K562 (cell line): ENCODE results near the gene GIMAP8. TPM values are rescaled to one million over a fixed set of nuclear protein-coding genes. Genes with fewer than 3 reads are reported as not detected.
A peak's percentile ranks its signal among the peaks of the same experiment; 100 is the strongest.

Experiments
- EGR1 ChIP-seq: fragments of 450-650 bp; conservative IDR thresholded peaks from 2 replicates; pipeline ENCODE4 v1.6.1; 2017; ENCODE audit warnings: mild to moderate bottlenecking
- HNRNPLL ChIP-seq: fragments of 200-400 bp; formaldehyde crosslinking; IDR thresholded peaks from 2 replicates; pipeline ENCODE4 v1.6.1; 2017; ENCODE audit warnings: low read length, low read depth, mild to moderate bottlenecking; ENCODE audit not compliant: poor library complexity, severe bottlenecking
- L3MBTL2 ChIP-seq: fragments of 450-650 bp; IDR thresholded peaks from 2 replicates; pipeline ENCODE4 v1.6.1; 2016; ENCODE audit warnings: mild to moderate bottlenecking, moderate library complexity
- MTA1 ChIP-seq: fragments of 450-650 bp; IDR thresholded peaks from 2 replicates; pipeline ENCODE4 v1.6.1; 2017; ENCODE audit warnings: borderline replicate concordance
- NRF1 ChIP-seq, 2 experiments: fragments of 450-650 bp; IDR thresholded peaks in 1 of 2; conservative IDR thresholded peaks in 1 of 2; 2 replicates each; pipeline ENCODE4 v1.6.1; 2014; ENCODE audit warnings: mild to moderate bottlenecking in 2 of 2
- PTTG1 ChIP-seq: fragments of 450-650 bp; IDR thresholded peaks from 2 replicates; pipeline ENCODE4 v1.6.1; 2016; ENCODE audit warnings: low read depth, mild to moderate bottlenecking, missing genetic modification characterization, missing compliant biosample characterization
- SLC30A9 ChIP-seq: fragments of 250-450 bp; sonication (Bioruptor Pico); IDR thresholded peaks from 2 replicates; pipeline ENCODE4 v1.8.0; 2022; ENCODE audit warnings: mild to moderate bottlenecking, moderate library complexity
- TAL1 ChIP-seq: fragments of 450-650 bp; IDR thresholded peaks from 2 replicates; pipeline ENCODE4 v1.6.1; 2016; ENCODE audit warnings: mild to moderate bottlenecking
- ZBTB8A ChIP-seq: fragments of 450-650 bp; IDR thresholded peaks from 2 replicates; pipeline ENCODE4 v1.6.1; 2018; ENCODE audit warnings: mild to moderate bottlenecking, moderate library complexity; ENCODE audit not compliant: partially characterized antibody
- ZKSCAN1 ChIP-seq: fragments of 150-350 bp; IDR thresholded peaks from 2 replicates; pipeline ENCODE4 v1.6.1; 2016; ENCODE audit warnings: low read depth, low read length
- ZNF232 ChIP-seq: sonication (generic); formaldehyde crosslinking; IDR thresholded peaks from 2 replicates; pipeline ENCODE4 v1.8.0; 2022; ENCODE audit warnings: mild to moderate bottlenecking, missing genetic modification reagents
- ZNF584 ChIP-seq: fragments of 200-800 bp; sonication (Bioruptor generic); IDR thresholded peaks from 2 replicates; pipeline ENCODE4 v1.6.1; 2016; ENCODE audit warnings: low read depth, mild to moderate bottlenecking, missing genetic modification characterization, missing compliant biosample characterization
- polyA plus RNA-seq, 8 experiments: library from polyadenylated mRNA; depleted of rRNA in 4 of 8; stranded (reverse) in 5 of 8; unstranded in 3 of 8; fragments of >200 nt; fragmentation: Nextera tagmentation in 2 of 8; fragmentation: Illumina TruSeq in 1 of 8; extraction: Ambion mirVana in 2 of 8; extraction: Trizol in 1 of 8; gene quantifications; 2 replicates each; pipeline versions ENCODE4 v1.2.1 to v1.2.3, GENCODE V29; 2011 to 2014; ENCODE audit warnings: inconsistent platforms in 1 of 8, missing spikeins in 1 of 8
- total RNA-seq, 7 experiments: library from RNA; depleted of rRNA in 6 of 7; stranded (reverse); fragments of >200 nt in 6 of 7; fragmentation: Illumina TruSeq in 2 of 7; extraction: Trizol in 2 of 7; gene quantifications; 2 replicates each; pipeline versions ENCODE4 v1.2.1 to v1.2.3, GENCODE V29; 2011 to 2021; ENCODE audit warnings: low replicate concordance in 1 of 7
- TF ChIP-seq, protein P1 (sequence below): fragments of 250-450 bp; sonication (Bioruptor Pico); IDR thresholded peaks from 2 replicates; pipeline ENCODE4 v1.8.0; 2022; ENCODE audit warnings: moderate library complexity, mild to moderate bottlenecking, inconsistent platforms
- TF ChIP-seq, protein P2 (sequence below): fragments of 250-450 bp; sonication (Bioruptor Pico); IDR thresholded peaks from 2 replicates; pipeline ENCODE4 v1.5.0; 2020; ENCODE audit warnings: mild to moderate bottlenecking, borderline replicate concordance

Gene GIMAP8
- total and polyA plus RNA-seq, 9 of the 15 experiments (the other 6 are each of a cell fraction or from before 2014, with no cell fraction given), result not detected

- TF ChIP-seq HNRNPLL, result no peak
- TF ChIP-seq NRF1 (conservative IDR thresholded peaks at IDR 0.05 in 1 of 2, IDR thresholded peaks at IDR 0.05 in 1 of 2), result peak in 1 of 2 experiments; percentile 22; a peak in 1 of 4 replicates
- TF ChIP-seq, protein P1, sequence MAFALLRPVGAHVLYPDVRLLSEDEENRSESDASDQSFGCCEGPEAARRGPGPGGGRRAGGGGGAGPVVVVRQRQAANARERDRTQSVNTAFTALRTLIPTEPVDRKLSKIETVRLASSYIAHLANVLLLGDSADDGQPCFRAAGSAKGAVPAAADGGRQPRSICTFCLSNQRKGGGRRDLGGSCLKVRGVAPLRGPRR (CRISPR knock-in tag), result no peak
- TF ChIP-seq ZNF584 (CRISPR knock-in tag), result no peak
- TF ChIP-seq MTA1, result no peak
- no peak for TF ChIP-seq EGR1
- no peak for TF ChIP-seq SLC30A9
- TF ChIP-seq ZKSCAN1, result no peak
- no peak for TF ChIP-seq PTTG1 (tag)
- TF ChIP-seq TAL1, result no peak
- no peak for TF ChIP-seq ZNF232
- TF ChIP-seq ZBTB8A, result no peak
- TF ChIP-seq L3MBTL2, result no peak
- TF ChIP-seq, protein P2, sequence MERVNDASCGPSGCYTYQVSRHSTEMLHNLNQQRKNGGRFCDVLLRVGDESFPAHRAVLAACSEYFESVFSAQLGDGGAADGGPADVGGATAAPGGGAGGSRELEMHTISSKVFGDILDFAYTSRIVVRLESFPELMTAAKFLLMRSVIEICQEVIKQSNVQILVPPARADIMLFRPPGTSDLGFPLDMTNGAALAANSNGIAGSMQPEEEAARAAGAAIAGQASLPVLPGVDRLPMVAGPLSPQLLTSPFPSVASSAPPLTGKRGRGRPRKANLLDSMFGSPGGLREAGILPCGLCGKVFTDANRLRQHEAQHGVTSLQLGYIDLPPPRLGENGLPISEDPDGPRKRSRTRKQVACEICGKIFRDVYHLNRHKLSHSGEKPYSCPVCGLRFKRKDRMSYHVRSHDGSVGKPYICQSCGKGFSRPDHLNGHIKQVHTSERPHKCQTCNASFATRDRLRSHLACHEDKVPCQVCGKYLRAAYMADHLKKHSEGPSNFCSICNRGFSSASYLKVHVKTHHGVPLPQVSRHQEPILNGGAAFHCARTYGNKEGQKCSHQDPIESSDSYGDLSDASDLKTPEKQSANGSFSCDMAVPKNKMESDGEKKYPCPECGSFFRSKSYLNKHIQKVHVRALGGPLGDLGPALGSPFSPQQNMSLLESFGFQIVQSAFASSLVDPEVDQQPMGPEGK (CRISPR knock-in tag), result no peak
- TF ChIP-seq, all 486 proteins: peak for 4
Measured at GRCh38 chr7:150428671-150429451, 21.6 kb upstream of the GIMAP8 start (continued).
